ENCODE results near the gene C5orf47. TPM values are rescaled to one million over a fixed set of nuclear protein-coding genes. Genes with fewer than 3 reads are reported as not detected.

The C5orf47 gene
- total RNA-seq, 3 donors from 2014 or later = not detected

DNA sequence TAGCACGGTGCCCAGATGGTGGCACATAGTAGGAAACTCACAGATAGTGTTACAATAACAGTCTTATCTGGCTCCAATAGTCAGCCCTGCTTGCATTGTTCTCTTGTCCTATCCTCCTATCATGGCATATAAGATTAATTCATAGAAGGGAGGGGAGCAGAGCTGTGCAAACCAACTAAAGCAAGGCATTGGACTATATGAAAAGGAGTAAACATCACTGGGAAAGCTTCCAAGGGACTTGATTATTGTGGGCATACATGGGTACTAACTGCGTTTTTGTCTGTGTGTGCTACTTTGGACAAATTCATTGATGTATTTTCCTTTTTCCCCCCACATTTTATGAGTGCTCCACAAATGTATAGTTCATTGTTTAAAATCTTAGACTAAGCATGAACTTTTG, 43.8 kb upstream of the C5orf47 start:
- TF ChIP-seq, protein P1, sequence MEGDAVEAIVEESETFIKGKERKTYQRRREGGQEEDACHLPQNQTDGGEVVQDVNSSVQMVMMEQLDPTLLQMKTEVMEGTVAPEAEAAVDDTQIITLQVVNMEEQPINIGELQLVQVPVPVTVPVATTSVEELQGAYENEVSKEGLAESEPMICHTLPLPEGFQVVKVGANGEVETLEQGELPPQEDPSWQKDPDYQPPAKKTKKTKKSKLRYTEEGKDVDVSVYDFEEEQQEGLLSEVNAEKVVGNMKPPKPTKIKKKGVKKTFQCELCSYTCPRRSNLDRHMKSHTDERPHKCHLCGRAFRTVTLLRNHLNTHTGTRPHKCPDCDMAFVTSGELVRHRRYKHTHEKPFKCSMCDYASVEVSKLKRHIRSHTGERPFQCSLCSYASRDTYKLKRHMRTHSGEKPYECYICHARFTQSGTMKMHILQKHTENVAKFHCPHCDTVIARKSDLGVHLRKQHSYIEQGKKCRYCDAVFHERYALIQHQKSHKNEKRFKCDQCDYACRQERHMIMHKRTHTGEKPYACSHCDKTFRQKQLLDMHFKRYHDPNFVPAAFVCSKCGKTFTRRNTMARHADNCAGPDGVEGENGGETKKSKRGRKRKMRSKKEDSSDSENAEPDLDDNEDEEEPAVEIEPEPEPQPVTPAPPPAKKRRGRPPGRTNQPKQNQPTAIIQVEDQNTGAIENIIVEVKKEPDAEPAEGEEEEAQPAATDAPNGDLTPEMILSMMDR (IDR thresholded peaks at IDR 0.05) = no peak
- Histone ChIP-seq H3K4me3 (no peak overlapping the region), H3K4me1 (ENCODE audit: low read depth) (no peaks in the 10 kb centered on the region), H3K9me3 (no peaks in the 10 kb centered on the region), H3K36me3 (ENCODE audit: low read depth) (no peaks in the 10 kb centered on the region)
- DNase-seq = no peak
- no peak for ATAC-seq
- intact Hi-C loops (cut with DNase I, micrococcal nuclease) = no loop called here

DNA sequence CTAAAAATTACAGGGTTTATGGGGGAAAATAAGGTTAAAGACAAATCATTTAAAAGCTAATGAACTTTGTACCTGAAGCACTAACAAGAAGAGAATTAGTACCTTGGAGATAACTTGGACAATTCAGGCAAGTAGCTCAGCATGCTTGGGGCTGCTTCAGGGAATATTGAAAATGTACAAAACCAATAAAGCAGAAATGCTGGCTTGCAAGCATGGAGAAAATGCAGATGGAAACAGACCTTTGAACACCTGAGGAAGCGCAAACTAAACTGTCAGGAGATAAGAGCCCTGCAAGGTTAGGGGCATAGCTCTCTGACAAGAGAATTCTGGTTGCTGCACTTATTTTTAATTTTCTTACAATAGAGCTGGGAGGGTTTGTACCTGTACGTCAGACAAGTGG, 42.6 kb upstream of the C5orf47 start:
- Histone ChIP-seq H3K4me3 (no peak overlapping the region), H3K36me3 (ENCODE audit: low read depth) (no peaks in the 10 kb centered on the region), H3K9me3 (no peaks in the 10 kb centered on the region), H3K4me1 (ENCODE audit: low read depth) (no peaks in the 10 kb centered on the region)
- ATAC-seq (no peak), DNase-seq (no peak)
- intact Hi-C loops (cut with DNase I, micrococcal nuclease) = no loop called here
- TF ChIP-seq, protein P1 (IDR thresholded peaks at IDR 0.05) = no peak

DNA sequence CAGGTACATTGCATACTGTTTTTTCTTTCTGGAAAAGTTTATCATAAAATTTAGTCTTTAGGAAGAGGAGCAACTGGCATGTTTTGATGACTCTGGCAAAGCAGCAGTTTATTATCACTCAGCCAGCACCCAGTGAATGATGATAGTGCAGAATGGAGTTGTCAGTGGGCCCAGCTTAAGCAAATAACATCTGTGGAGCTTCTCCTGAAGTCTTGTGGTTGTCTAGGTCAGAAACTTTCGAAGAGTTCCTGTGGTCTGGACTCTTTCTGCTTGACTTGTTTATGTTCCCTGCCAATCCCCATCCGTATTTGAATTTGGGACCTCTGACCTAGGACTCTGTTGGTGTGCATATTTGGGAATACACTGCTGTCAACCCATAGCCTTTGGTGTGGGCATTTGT, 38.1 kb upstream of the C5orf47 start:
- Histone ChIP-seq H3K9me3 (no peaks in the 10 kb centered on the region), H3K36me3 (ENCODE audit: low read depth) (no peaks in the 10 kb centered on the region), H3K4me1 (ENCODE audit: low read depth) (no peaks in the 10 kb centered on the region), H3K4me3 (no peak overlapping the region)
- DNase-seq (no peak), ATAC-seq (no peak)
- TF ChIP-seq, protein P1 (IDR thresholded peaks at IDR 0.05) = no peak
- intact Hi-C loops (cut with DNase I, micrococcal nuclease) = no loop called here

DNA sequence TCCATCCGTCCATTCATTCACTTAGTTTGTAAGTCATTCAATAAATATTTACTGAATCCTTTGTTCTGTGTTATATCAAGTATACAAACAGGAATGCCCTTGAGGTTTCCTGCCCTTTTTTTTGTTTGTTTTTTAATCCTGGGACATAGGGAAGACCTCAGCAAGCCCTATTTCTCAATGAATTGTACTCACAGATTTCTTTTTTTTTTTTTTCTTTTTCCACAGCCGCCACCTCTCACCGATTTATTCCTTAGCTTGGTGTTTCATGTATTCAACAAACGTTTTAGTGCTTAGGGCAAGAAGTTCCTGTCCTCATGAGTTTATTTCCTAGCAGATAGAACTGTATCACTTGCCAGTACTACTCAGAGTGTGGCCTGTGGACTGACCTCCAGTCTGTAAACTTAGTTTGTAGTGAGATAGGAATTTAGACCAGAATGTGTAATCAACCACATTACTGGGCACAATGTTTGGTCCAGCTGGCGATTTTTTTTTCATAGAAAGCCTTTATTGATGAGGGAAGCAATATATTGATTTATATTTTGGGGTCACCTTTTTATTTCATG, 35.4 kb upstream of the C5orf47 start:
- H3K4me1 ChIP-seq (ENCODE audit: low read depth) = no peaks in the 10 kb centered on the region
- DNase-seq (no peak), ATAC-seq (no peak)
- H3K9me3 ChIP-seq = no peaks in the 10 kb centered on the region
- H3K36me3 ChIP-seq (ENCODE audit: low read depth) = no peaks in the 10 kb centered on the region
- H3K4me3 ChIP-seq = no peak overlapping the region
- intact Hi-C loops (cut with DNase I, micrococcal nuclease) = no loop called here
- TF ChIP-seq, protein P1 (IDR thresholded peaks at IDR 0.05) = no peak

DNA sequence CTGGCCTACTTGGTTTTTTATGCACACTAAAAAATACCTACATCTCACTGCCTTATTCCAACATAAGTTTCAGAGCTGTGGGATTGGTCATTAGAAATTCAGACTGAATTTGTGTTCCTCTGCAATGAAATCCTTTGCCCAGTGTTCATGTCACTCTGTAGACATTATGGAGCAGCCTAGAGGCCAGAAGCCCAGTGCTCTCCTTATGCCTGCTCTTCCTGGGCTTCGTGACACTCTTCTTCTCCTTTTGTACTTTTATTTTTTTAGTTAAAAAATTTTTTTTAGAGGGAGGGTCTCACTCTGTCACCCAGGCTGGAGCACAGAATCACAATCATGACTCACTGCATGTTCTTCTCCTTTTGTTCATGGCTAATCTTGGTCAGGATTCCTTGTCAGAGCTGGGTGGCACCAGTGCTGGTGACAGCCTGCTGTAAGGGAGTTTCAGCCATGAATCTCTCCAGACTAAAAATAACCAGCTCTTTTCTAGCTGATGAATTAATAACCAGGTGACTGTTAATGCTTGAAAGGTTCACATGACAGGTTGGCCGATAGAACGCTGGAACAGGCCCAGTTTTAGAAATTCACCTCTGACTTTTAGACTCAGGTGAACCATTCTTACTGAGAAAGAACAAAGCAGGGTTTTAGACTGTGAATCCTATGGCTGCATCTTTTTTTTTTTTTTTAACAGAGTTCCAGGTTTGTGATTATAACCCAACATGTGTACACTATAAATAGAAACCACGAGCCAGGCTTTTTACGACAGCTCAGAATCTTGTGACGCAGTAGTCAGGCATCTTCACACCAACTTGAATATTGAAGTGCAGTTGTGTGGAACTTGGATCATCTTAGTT, 34.1 kb upstream of the C5orf47 start:
- ATAC-seq (no peak), DNase-seq (no peak)
- intact Hi-C loops (cut with DNase I, micrococcal nuclease) = no loop called here
- TF ChIP-seq, protein P1 (IDR thresholded peaks at IDR 0.05) = no peak
- Histone ChIP-seq H3K4me1 (ENCODE audit: low read depth) (no peaks in the 10 kb centered on the region), H3K9me3 (no peaks in the 10 kb centered on the region), H3K36me3 (ENCODE audit: low read depth) (no peaks in the 10 kb centered on the region), H3K4me3 (no peak overlapping the region)
